A549 (cell line): ENCODE data around the gene KCNJ11.

Experiments used
- JUN ChIP-seq, 2 experiments: fragments of >200 bp; sonication (Bioruptor Twin); formaldehyde crosslinking; IDR thresholded peaks; 2 replicates in 1 of 2; 3 replicates in 1 of 2; pipeline ENCODE4 v1.6.1; 2016 to 2017
- NPAS2 ChIP-seq: fragments of 250-450 bp; sonication (Bioruptor Pico); IDR thresholded peaks from 2 replicates; pipeline ENCODE4 v1.8.0; 2022; ENCODE audit warnings: mild to moderate bottlenecking, moderate library complexity, borderline replicate concordance
- POLR2AphosphoS2 ChIP-seq: conservative IDR thresholded peaks from 2 replicates; pipeline ENCODE4 v1.6.1; 2012; ENCODE audit warnings: low read length, improper control_type of control experiment, inconsistent platforms
- RCOR1 ChIP-seq: fragments of 150-350 bp; IDR thresholded peaks from 2 replicates; pipeline ENCODE4 v1.6.1; 2014; ENCODE audit warnings: antibody characterized with exemption, low read length, low read depth
- REST ChIP-seq: fragments of 200-600 bp; sonication (generic); IDR thresholded peaks from 2 replicates; pipeline ENCODE4 v1.6.1; 2016; ENCODE audit warnings: antibody characterized with exemption, mild to moderate bottlenecking, moderate library complexity
- USF2 ChIP-seq: fragments of 450-650 bp; IDR thresholded peaks from 2 replicates; pipeline ENCODE4 v1.6.1; 2014; ENCODE audit warnings: antibody characterized with exemption

GRCh38 chr11:17375547-17375946, 12.9 kb downstream of the KCNJ11 start:
- TF ChIP-seq JUN (IDR thresholded peaks at IDR 0.05) (no peak), REST (no peak), USF2 (no peak), RCOR1 (no peak), NPAS2 (no peak), POLR2AphosphoS2 (no peak)
